Parathyroid adenoma (tissue), 2 donors: ENCODE results near the gene MLLT6.

Source experiments
- H2AFZ ChIP-seq: fragments of 300-600 bp; sonication (generic); one replicate; pipeline ENCODE4 v1.7.0; 2017; ENCODE audit warnings: antibody characterized with exemption, mild to moderate bottlenecking
- H3K27ac ChIP-seq: fragments of 300-600 bp; sonication (generic); one replicate; pipeline ENCODE4 v1.7.0; 2017
- H3K27me3 ChIP-seq: fragments of 300-600 bp; sonication (generic); one replicate; pipeline ENCODE4 v1.7.0; 2017; ENCODE audit warnings: low read length; ENCODE audit not compliant: control insufficient read depth, insufficient read depth
- H3K36me3 ChIP-seq: fragments of 300-600 bp; sonication (generic); one replicate; pipeline ENCODE4 v1.7.0; 2017; ENCODE audit warnings: low read length; ENCODE audit not compliant: control insufficient read depth, insufficient read depth
- H3K4me1 ChIP-seq: fragments of 300-600 bp; sonication (generic); one replicate; pipeline ENCODE4 v1.7.0; 2017; ENCODE audit warnings: control low read depth
- H3K4me2 ChIP-seq: fragments of 300-600 bp; sonication (generic); one replicate; pipeline ENCODE4 v1.7.0; 2017; ENCODE audit warnings: low read length
- H3K4me3 ChIP-seq: fragments of 300-600 bp; sonication (generic); one replicate; pipeline ENCODE4 v1.7.0; 2017; ENCODE audit warnings: low read depth, low read length
- H3K79me2 ChIP-seq: fragments of 300-600 bp; sonication (generic); one replicate; pipeline ENCODE4 v1.7.0; 2017; ENCODE audit warnings: control low read depth
- H3K9ac ChIP-seq: fragments of 300-600 bp; sonication (generic); one replicate; pipeline ENCODE4 v1.7.0; 2017; ENCODE audit warnings: mild to moderate bottlenecking
- H3K9me3 ChIP-seq: fragments of 300-600 bp; sonication (generic); one replicate; pipeline ENCODE4 v1.7.0; 2017; ENCODE audit warnings: low read length; ENCODE audit not compliant: control insufficient read depth
- TF ChIP-seq, protein P1 (sequence below): fragments of 300-600 bp; sonication (generic); IDR thresholded peaks from one replicate; pipeline ENCODE4 v1.7.0; 2017; ENCODE audit warnings: antibody characterized with exemption, mild to moderate bottlenecking
- donor health status: primary hyperparathyroidism.

The MLLT6 gene

DNA sequence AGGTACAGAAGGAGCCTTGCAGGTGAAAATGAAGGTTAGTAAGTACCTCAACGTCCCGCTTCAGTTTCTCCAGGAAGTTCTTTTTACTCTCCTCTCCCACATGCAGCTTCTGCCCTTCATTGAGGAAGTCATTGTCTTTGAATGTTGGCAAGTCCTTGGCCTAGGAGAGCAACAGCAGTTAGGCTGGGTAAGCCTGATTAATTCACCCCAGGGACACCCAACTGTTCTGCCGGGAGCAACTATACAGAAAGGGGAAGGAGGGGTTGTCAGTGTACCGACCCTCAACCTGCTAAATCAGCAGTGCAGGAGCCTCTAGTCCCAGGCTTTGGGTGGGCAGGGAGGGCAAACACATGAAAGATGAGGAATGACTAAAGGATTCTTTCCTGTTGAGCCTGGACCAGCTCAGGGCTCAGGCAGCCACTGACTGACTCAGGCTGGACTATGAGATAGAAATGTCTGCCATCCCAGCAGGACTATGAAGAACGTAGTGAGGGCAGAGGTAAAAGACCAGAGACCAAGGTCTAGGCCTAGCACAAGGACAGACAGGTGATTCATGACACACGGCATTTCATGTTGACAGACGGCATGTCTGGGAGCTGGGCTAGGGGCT lies 72.7 kb downstream of the MLLT6 start:
- Histone ChIP-seq H3K4me2 (no peak overlapping the region), H3K27me3 (no peaks in the 10 kb centered on the region), H3K4me3 (no peak overlapping the region), H3K36me3 (no peaks in the 10 kb centered on the region), H3K79me2 (peaks cover 5% of the 10 kb centered on the region), H2AFZ (no peak overlapping the region), H3K9ac (no peak overlapping the region), H3K9me3 (no peaks in the 10 kb centered on the region), H3K4me1 (no peaks in the 10 kb centered on the region), H3K27ac (no peak overlapping the region)
- TF ChIP-seq, protein P1, sequence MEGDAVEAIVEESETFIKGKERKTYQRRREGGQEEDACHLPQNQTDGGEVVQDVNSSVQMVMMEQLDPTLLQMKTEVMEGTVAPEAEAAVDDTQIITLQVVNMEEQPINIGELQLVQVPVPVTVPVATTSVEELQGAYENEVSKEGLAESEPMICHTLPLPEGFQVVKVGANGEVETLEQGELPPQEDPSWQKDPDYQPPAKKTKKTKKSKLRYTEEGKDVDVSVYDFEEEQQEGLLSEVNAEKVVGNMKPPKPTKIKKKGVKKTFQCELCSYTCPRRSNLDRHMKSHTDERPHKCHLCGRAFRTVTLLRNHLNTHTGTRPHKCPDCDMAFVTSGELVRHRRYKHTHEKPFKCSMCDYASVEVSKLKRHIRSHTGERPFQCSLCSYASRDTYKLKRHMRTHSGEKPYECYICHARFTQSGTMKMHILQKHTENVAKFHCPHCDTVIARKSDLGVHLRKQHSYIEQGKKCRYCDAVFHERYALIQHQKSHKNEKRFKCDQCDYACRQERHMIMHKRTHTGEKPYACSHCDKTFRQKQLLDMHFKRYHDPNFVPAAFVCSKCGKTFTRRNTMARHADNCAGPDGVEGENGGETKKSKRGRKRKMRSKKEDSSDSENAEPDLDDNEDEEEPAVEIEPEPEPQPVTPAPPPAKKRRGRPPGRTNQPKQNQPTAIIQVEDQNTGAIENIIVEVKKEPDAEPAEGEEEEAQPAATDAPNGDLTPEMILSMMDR: no peak
